ENCODE measurements around the gene S100A4.

Gene S100A4

GRCh38 chr1:153503766-153504165, 41.8 kb downstream of the S100A4 start:
- DNase-seq: no peak

GRCh38 chr1:153498746-153499145, 46.9 kb downstream of the S100A4 start:
- no peak for DNase-seq

GRCh38 chr1:153495536-153495935, 50.1 kb downstream of the S100A4 start:
- no peak for DNase-seq

- DNase-seq: peak; percentile 87 to 90
These were observed 50.5 kb downstream of the S100A4 start for GRCh38 chr1:153494976-153495535.
